ENCODE data around the gene KCNJ18.
"Not testable (repeated sequence)": the region's sequence is repeated elsewhere in the genome, so short reads cannot be mapped to it uniquely, and the experiment has no call there.

KCNJ18 gene

GRCh38 chr17:21705021-21705601, 12.8 kb downstream of the KCNJ18 start:
- DNase-seq: no peak

DNA sequence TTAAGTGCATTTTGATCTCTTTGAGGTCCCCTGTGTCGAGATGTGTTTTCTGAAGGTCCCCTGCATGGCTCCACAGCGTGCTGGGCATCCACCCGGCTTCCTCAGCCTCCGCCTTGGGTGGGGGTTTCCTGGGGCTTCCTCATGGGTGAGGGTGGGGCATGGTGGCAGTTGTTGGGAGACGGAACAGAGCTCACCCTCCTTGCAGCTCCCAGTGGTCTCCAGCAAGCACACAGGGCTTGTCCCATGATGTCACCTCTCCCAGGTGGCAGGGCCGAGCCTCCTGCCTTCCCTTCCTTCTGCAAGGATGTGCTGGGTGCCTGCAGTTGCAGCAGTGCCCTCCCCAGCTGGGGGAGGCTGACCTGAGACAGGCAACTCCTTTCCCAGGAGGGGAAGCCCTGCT, 13.4 kb downstream of the KCNJ18 start:
- DNase-seq: not testable (repeated sequence)

DNA sequence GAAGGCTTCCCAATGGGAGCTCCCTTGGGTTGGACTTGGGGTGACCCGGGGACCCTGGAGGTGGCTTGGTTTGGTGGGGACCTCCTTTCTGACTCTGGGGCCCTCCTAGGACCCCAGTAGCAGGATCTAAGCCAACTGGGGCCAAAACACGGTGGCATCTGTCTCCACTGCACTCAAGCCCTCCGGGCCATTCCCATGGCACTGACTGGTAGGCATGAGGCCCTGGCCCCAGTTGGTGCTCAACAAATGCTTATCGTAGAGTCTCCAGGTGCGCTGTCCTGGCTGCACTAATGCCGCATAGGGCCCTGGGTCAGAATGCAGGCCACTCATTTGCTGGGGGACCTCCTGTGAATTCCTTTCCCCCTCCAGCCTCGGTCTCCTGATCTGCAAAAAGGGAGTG, 14.2 kb downstream of the KCNJ18 start:
- not testable (repeated sequence) for DNase-seq

GRCh38 chr17:21707131-21707530, 14.8 kb downstream of the KCNJ18 start:
- DNase-seq: not testable (repeated sequence)

DNA sequence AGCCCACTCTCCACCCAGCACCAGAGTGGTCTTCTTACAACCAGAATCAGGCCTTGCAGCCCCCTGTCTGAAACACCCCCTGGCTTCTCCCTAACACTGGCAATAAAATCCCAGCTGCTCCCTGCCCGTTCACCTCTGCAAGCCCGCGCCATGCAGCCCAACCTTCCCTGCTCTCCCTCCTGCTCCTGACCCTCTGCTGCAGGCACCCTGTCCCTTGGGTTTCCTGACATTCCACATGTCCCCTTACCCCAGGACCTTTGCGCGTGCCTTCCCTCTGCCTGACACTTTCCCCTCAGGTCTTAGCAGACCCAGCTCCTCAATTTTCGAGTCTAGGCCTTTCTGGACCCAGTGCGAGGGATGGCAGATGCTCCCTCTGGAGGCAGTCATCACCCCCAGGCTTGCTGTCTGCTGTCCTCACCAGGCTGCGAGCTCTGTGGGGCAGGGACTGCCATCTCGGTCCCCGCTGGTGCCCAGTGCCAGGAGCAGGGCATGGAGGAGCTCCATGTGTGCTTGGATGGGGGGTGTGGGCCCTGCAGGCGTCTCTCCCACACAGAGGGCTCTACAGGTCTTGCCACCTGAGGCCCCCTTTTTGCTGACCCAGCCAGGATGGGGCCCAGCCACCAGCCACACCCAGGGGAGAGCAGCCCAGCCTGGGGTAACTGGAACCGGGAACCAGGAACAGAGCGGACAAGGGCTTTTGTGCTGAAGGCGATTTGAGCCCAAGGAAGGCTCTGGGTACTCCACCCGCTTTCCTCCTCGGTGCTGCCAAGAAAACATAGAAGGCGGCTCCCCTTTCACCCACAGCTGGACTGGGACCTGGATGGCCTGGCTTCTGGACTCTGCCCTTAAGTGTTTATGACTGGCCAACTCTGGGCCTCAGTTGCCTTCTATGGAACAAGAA, 15.6 kb downstream of the KCNJ18 start:
- DNase-seq: not testable (repeated sequence)

DNA sequence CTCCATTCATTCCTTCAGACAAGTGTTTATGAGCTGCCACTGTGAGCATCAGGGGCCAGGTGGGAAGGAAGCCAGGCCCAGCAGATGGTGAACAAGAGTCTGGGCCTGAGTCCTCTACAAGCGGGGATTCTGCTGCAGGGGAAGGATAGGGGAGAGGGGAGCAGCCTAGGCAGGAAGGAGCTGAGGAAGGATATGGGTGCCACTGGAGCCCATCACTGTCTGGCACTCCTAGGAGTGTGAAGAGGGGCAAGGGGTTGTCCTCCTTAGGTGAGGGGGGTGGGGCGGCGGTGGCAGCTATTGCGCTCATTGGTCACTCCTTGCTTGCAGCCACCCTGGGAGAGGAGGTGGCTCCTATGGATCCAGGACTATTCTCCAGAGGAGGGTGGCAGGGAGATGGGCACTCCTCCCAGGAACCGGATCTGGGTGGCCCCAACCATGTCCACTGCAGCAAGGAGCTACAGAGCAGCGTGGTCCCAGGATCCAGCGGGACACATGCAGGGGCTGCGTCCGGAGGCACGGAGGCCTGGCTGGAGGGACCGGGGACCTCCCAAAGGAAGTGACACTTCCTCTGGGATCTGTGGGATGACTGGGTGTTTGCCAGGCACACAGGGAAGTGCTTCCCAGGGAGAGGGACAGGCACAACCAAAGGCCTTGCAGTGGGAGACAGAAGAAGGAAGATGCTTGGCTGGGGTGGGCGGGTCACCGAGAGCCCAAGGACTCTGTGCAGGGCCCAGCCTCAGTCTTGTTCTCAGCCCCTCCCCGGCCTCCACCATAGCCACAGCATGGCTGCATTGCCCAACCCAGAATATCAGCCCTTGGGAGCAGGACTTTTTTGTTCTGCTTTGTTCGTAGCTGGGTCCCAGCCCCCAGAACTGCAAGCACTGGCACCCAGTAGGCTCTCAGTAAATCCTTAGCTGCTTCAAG, 16.6 kb downstream of the KCNJ18 start:
- not testable (repeated sequence) for DNase-seq

DNA sequence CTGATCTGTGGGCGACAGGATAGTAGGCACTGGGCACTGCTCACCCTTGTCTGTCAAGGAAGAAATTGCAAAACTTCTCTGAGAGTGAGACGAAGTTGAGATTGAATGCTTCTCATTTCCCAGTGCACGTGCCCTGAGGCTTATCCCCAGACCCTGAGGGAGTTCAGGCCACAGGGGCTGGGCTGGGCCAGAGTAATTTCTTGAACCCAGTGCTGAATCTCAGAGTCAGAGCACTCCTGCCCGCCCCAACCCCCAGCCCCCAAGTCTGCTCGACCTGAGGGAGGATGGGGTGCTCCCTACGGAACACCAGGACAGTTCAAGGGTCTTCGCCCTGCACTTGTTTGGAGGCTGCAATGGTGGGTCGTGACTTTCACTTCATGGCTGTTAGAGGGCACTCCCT, 17.7 kb downstream of the KCNJ18 start:
- DNase-seq: not testable (repeated sequence)

DNA sequence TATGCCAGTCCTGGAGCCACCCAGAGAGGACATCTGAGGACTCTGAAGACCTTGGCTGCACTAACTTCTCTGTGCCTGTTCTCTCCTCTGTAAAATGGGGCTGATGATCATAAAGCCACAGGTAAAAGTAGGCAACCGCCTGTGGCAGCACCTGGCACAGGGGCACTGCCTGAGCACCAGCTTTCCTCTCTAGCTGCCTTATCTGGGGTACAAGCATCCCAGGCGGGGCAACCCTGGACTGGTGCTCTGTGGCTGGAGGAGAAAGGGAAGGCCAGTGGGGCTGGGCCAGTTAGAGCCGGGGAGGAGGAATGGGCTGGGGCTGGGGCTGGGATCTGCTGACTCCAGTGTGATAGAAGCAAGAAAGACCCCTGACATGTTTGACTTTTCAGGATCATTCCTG, 18.2 kb downstream of the KCNJ18 start:
- DNase-seq: not testable (repeated sequence)

GRCh38 chr17:21711182-21711581, 18.9 kb downstream of the KCNJ18 start:
- DNase-seq: no peak

GRCh38 chr17:21713020-21713419, 20.7 kb downstream of the KCNJ18 start:
- not testable (repeated sequence) for DNase-seq

- not testable (repeated sequence) for DNase-seq
Measured at GRCh38 chr17:21713631-21714030, 21.3 kb downstream of the KCNJ18 start.

GRCh38 chr17:21714676-21715075, 22.4 kb downstream of the KCNJ18 start:
- DNase-seq: not testable (repeated sequence)

DNA sequence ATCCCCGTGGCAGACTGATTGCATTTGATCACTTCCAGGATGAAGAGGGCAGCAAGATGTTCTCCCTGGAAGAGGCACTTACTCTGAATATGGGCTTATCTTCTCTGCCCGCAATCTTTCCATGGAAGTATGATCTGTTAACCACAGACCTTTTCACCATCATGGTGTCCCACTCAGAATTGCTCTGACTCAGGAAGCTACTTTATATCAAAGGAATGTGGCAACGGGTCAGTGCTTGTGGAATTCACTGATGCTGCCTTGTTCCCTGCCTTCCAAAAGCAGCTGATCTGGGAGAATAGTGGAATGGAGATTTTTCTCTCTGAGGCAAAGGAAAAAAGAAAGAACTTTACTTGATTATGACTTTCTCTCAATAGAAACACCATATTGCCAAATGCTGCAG, 23.6 kb downstream of the KCNJ18 start:
- DNase-seq: not testable (repeated sequence)

DNA sequence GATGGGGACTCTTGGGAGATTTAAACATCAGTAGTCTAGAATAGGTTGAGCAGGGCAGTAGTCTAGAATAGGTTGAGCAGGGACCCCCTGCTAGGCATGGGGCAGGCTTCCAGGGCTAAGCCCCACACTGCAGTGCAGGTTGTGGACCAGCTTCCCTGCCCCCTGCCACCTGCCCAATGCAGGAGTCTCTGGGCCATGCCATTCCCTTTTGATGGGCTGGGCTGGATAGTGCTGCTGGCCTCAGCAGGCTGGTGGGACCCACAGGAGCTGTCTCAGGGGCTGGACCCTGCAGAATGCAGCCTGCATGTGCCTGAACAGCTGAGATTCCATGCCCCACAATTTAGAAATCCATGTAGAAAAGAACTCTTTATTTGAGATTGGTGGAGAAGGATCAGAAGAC, 26.6 kb downstream of the KCNJ18 start:
- DNase-seq: not testable (repeated sequence)

DNA sequence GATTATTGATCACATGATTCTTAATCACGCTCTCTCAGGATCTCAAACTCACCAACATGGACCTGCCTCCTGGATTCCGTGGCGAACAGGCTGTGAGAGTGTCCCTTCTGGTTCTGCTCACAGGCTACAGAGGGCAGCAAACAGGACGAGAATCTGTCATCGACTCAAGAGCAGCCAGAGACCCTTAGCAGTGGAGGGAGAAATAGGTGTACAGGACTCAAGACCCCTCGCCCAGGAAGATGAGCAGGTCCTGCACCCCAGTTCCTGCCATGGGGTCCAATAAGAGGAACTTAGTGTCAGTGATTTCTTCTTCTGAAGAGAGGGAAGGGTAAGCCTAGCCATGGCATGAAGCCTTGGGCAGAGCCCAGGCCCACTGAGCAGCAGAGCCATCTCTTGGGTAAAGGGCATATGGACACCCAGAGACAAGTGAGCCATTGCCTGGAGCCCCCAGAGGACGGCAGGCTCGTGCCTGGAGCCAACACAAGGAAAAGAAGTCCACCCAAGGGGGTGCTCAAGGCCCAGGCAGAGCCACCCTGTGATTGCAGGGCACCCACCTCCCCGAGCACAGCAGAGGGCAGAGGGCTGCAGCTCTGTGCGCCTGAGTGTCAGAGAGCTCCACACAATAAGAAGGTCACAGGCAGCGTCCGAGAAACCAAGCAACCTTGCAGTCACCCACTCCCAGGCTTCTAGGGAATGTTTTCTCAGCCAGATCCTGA, 27.3 kb downstream of the KCNJ18 start:
- DNase-seq: not testable (repeated sequence)

- DNase-seq: not testable (repeated sequence)
Measured at GRCh38 chr17:21720566-21720965, 28.2 kb downstream of the KCNJ18 start.

GRCh38 chr17:21722268-21722667, 29.9 kb downstream of the KCNJ18 start:
- not testable (repeated sequence) for DNase-seq

GRCh38 chr17:21724216-21725006, 32.1 kb downstream of the KCNJ18 start:
- not testable (repeated sequence) for DNase-seq

- DNase-seq: not testable (repeated sequence)
Measured at GRCh38 chr17:21731076-21731475, 38.8 kb downstream of the KCNJ18 start.

- DNase-seq: not testable (repeated sequence)
Measured at GRCh38 chr17:21733931-21734330, 41.6 kb downstream of the KCNJ18 start.

DNA sequence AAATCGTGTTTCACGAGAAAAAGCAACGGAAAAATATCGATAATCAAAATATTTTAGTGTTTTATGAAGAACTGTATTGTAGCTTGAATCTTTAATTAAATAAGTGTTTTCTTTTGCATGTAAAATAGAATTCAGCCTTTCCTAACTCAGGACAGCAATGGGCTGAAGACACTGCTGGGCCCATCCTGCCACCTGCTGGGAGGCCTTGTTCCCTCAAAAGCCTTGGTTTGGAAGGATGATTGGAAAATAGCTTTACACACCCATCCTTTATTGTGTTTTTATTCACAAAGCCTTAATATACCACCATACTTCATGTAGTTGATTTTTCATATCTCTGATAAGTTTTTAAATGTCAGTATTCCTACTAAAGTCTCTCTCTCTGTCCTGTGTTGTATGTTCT, 43.5 kb downstream of the KCNJ18 start:
- DNase-seq: not testable (repeated sequence)
